ENCODE results near the gene LONP1. TPM values are rescaled to one million over a fixed set of nuclear protein-coding genes. Genes with fewer than 3 reads are reported as not detected.

Gene LONP1
- total RNA-seq, 1 donor from 2014 or later, result 90.3 TPM

DNA sequence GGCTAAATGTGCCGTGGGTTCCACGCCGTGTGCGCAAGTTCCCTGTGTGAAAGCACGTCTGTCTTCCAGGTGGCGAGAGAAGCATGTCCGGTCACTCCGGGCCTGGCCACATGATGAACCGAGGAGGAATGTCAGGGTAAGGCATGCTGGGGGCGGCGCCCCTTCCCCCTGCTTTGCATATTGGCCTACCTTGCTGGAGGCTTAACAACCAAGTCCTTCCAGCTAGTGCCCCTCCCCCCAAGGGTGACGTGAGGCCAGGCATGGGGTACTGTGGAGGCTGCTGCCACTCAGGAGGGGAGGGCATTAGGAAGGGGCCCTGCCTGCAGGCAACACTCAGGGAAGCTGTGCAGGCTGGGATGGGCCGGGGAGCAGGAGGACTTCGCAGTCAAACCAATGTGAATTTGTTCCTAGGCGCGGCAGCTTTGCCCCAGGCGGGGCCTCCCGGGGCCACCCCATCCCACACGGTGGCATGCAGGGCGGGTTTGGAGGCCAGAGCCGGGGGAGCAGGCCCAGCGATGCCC, 52.1 kb downstream of the LONP1 start:
- TF ChIP-seq, protein P1, sequence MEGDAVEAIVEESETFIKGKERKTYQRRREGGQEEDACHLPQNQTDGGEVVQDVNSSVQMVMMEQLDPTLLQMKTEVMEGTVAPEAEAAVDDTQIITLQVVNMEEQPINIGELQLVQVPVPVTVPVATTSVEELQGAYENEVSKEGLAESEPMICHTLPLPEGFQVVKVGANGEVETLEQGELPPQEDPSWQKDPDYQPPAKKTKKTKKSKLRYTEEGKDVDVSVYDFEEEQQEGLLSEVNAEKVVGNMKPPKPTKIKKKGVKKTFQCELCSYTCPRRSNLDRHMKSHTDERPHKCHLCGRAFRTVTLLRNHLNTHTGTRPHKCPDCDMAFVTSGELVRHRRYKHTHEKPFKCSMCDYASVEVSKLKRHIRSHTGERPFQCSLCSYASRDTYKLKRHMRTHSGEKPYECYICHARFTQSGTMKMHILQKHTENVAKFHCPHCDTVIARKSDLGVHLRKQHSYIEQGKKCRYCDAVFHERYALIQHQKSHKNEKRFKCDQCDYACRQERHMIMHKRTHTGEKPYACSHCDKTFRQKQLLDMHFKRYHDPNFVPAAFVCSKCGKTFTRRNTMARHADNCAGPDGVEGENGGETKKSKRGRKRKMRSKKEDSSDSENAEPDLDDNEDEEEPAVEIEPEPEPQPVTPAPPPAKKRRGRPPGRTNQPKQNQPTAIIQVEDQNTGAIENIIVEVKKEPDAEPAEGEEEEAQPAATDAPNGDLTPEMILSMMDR (IDR thresholded peaks at IDR 0.05), result no peak
- Mint-ChIP-seq H3K4me3 (ENCODE audit: unreplicated experiment) (no peak overlapping the region), H3K9me3 (ENCODE audit: unreplicated experiment) (no peaks in the 10 kb centered on the region), H3K27me3 (ENCODE audit: unreplicated experiment) (no peaks in the 10 kb centered on the region), H3K36me3 (ENCODE audit: unreplicated experiment) (peaks cover 36% of the 10 kb centered on the region), H3K4me1 (ENCODE audit: unreplicated experiment) (no peaks in the 10 kb centered on the region), H3K27ac (ENCODE audit: unreplicated experiment) (no peak overlapping the region)
- DNase-seq (ENCODE audit: extremely low spot score, unreplicated experiment), result no peak

DNA sequence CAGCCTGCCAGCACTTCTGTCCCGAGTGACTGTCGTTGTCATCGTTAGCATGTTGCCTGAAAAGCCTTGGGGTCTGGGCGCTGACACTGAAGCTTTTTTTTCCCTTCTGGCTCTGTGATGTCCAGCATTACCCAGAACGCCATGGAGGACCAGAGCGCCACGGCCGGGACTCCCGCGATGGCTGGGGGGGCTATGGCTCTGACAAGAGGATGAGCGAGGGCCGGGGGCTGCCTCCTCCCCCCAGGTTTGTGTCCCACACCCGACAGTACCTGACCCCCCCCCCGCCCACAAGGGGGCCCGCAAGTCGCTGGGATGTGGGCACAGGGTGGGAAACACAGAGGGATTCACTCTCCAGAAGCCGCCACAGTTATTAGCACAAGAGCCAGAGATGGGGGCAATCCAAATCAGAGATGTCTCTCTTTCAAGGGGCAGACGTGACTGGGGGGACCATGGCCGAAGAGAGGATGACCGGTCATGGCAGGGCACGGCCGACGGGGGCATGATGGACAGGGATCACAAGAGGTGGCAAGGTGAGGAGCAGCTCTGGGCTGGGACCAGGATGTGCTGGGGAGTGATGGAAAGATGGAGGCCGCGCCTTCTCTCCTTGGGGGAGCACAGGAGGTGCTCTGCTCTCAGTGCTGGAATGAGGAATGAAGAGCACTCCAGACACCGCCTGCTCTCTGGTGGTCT, 52.9 kb downstream of the LONP1 start:
- no peak overlapping the region for H3K27ac Mint-ChIP-seq (ENCODE audit: unreplicated experiment)
- TF ChIP-seq, protein P1 (IDR thresholded peaks at IDR 0.05), result no peak

DNA sequence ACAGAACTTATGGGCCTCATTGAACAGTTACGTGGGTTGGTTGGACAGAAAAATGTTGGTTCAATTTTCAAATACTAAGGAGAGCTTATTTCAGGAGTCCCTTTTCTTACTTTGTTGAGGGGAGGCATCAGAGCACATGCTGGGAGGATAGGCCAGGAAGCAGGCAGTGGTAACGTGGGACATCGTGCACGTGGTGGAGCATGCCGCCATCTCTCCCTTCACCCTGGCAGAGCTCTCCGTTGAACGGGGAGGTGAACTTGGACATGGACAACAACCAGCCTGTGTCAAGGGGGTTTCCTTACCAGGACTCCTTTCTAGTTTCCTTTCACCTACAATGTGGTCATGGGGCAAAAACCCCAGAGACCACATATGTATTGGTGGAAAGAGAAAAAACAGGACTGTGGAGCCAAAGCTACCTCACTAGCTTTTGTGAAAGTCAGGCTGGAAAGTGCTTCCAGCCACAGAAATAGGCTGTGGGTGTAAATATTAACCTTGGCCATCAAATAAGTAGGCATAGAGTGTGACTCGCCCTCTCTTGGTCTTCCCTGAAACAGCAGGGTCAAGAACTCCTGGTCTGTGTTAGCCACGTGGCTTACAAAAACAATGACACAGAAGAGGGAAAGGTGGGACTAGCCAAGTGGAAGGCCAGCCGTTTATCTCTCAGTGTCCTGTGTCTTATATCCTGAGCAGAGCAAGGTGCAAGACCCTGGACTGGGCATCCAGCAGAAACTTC, 54.0 kb downstream of the LONP1 start:
- H3K4me3 Mint-ChIP-seq (ENCODE audit: unreplicated experiment), result no peak overlapping the region
- DNase-seq (ENCODE audit: extremely low spot score, unreplicated experiment), result no peak
- no peaks in the 10 kb centered on the region for H3K27me3 Mint-ChIP-seq (ENCODE audit: unreplicated experiment)
- H3K36me3 Mint-ChIP-seq (ENCODE audit: unreplicated experiment), result peaks cover 38% of the 10 kb centered on the region
- no peaks in the 10 kb centered on the region for H3K9me3 Mint-ChIP-seq (ENCODE audit: unreplicated experiment)
- H3K27ac Mint-ChIP-seq (ENCODE audit: unreplicated experiment), result no peak overlapping the region
- no peaks in the 10 kb centered on the region for H3K4me1 Mint-ChIP-seq (ENCODE audit: unreplicated experiment)
- TF ChIP-seq, protein P1 (IDR thresholded peaks at IDR 0.05), result no peak

More for the DNA sequence above, 52.9 kb downstream of the LONP1 start:
- no peak overlapping the region for H3K4me3 Mint-ChIP-seq (ENCODE audit: unreplicated experiment)
- no peaks in the 10 kb centered on the region for H3K27me3 Mint-ChIP-seq (ENCODE audit: unreplicated experiment)
- H3K9me3 Mint-ChIP-seq (ENCODE audit: unreplicated experiment), result no peaks in the 10 kb centered on the region
- no peaks in the 10 kb centered on the region for H3K4me1 Mint-ChIP-seq (ENCODE audit: unreplicated experiment)
- DNase-seq (ENCODE audit: extremely low spot score, unreplicated experiment), result no peak
- H3K36me3 Mint-ChIP-seq (ENCODE audit: unreplicated experiment), result peaks cover 36% of the 10 kb centered on the region

DNA sequence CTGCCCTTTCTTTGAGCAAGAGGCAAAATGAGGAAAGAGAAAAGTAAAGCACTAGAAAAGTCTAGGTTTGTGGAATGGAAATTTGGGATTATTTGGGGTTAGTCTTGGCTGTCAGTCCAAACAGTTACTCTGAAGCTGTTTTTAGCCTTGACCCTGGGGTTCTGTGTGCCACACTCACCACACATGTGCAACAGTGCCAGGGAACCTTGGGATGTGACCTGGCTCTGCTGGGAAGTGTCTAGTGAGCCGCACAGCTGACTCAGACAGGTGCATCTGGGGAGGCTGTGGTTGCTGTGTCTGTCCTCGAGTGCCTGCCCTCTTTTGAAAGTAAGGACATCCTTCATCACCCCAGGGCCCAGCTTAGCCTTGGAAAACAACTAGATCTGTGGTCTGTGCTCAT, 55.4 kb downstream of the LONP1 start:
- Mint-ChIP-seq H3K9me3 (ENCODE audit: unreplicated experiment) (no peaks in the 10 kb centered on the region), H3K36me3 (ENCODE audit: unreplicated experiment) (peaks cover 41% of the 10 kb centered on the region), H3K4me3 (ENCODE audit: unreplicated experiment) (no peak overlapping the region), H3K27me3 (ENCODE audit: unreplicated experiment) (no peaks in the 10 kb centered on the region), H3K27ac (ENCODE audit: unreplicated experiment) (no peak overlapping the region), H3K4me1 (ENCODE audit: unreplicated experiment) (no peaks in the 10 kb centered on the region)
- TF ChIP-seq, protein P1 (IDR thresholded peaks at IDR 0.05), result no peak
- DNase-seq (ENCODE audit: extremely low spot score, unreplicated experiment), result no peak

DNA sequence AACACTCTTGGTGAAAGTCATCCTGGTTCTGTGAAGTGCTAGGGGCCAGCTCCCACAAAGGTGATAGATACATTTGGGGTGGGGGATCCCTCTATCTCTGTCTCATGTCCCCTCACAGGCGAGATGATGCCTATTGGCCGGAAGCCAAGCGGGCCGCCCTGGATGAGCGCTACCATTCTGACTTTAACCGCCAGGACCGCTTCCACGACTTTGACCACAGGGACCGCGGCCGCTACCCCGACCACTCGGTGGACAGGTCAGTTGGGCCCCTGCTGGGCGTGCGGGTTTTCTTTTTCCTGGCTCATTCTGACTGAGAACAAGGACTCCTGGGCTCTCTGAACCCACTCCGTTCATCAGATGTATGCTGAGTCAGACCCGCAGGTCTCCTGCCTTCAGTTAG, 56.0 kb downstream of the LONP1 start:
- H3K9me3 Mint-ChIP-seq (ENCODE audit: unreplicated experiment), result no peaks in the 10 kb centered on the region
- peaks cover 41% of the 10 kb centered on the region for H3K36me3 Mint-ChIP-seq (ENCODE audit: unreplicated experiment)
- H3K4me3 Mint-ChIP-seq (ENCODE audit: unreplicated experiment), result no peak overlapping the region
- H3K27me3 Mint-ChIP-seq (ENCODE audit: unreplicated experiment), result no peaks in the 10 kb centered on the region
- no peak overlapping the region for H3K27ac Mint-ChIP-seq (ENCODE audit: unreplicated experiment)
- no peaks in the 10 kb centered on the region for H3K4me1 Mint-ChIP-seq (ENCODE audit: unreplicated experiment)
- TF ChIP-seq, protein P1 (IDR thresholded peaks at IDR 0.05), result no peak
- DNase-seq (ENCODE audit: extremely low spot score, unreplicated experiment), result no peak

All from osteocyte (in vitro differentiated cells).